ENCODE results near the gene PUM2. TPM values are rescaled to one million over a fixed set of nuclear protein-coding genes. Genes with fewer than 3 reads are reported as not detected.

PUM2 gene
- total RNA-seq, 6 experiments from 2014 or later: 60.3 to 69.0 (median 64.8) TPM

DNA sequence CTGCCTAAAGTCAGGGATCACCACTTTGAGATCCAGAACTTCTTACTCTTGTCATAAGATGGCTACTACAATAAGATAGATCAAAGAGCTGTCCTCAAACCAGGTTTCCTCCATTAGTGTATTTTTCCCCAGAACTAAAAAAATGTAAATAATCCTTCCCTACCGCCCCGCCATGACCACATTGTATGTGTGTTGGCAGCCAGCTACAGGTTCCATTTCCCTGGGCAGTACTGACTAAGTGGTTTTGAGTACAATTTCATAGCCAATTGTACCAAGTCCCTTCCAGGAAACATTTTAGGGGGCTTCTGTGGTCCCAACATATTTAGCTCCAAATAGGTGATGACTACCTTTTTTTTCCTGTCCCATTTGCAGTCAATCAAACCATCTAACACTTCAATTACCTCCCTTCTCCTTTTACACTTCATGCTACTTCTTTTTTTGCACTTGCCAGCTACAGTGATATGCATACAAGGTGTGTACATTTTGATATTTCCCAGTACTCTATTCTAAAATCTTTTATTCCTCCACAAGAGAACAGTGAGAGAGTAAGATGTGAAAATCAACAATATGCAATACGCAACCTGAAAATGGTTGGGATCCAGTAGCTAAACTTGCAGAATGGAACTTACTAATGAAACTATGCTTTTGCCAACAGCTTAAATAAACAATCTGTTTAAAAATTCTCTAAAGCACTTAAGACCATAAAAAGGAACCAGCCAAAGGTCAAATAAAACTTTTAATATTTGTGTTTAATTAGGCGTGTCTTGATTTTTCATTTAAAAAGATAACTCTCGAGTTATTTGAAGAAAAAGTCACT lies 3.9 kb downstream of the PUM2 start:
- H3K4me1 Mint-ChIP-seq (ENCODE audit: low read depth): peaks cover 43% of the 10 kb centered on the region
- TF ChIP-seq, protein P1, sequence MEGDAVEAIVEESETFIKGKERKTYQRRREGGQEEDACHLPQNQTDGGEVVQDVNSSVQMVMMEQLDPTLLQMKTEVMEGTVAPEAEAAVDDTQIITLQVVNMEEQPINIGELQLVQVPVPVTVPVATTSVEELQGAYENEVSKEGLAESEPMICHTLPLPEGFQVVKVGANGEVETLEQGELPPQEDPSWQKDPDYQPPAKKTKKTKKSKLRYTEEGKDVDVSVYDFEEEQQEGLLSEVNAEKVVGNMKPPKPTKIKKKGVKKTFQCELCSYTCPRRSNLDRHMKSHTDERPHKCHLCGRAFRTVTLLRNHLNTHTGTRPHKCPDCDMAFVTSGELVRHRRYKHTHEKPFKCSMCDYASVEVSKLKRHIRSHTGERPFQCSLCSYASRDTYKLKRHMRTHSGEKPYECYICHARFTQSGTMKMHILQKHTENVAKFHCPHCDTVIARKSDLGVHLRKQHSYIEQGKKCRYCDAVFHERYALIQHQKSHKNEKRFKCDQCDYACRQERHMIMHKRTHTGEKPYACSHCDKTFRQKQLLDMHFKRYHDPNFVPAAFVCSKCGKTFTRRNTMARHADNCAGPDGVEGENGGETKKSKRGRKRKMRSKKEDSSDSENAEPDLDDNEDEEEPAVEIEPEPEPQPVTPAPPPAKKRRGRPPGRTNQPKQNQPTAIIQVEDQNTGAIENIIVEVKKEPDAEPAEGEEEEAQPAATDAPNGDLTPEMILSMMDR (IDR thresholded peaks at IDR 0.05): no peak
- H3K27ac Mint-ChIP-seq: peak overlapping the region; percentile 39; the same call in 1 of the 2 replicates
- no peak overlapping the region for H3K4me3 Mint-ChIP-seq
- no peaks in the 10 kb centered on the region; the same call in 1 of the 2 replicates for H3K27me3 Mint-ChIP-seq (ENCODE audit: insufficient read depth)
- no peaks in the 10 kb centered on the region for H3K9me3 Mint-ChIP-seq
- no peak for DNase-seq
- peaks cover 14% of the 10 kb centered on the region; the same call in 1 of the 2 replicates for H3K36me3 Mint-ChIP-seq (ENCODE audit: low read depth)

DNA sequence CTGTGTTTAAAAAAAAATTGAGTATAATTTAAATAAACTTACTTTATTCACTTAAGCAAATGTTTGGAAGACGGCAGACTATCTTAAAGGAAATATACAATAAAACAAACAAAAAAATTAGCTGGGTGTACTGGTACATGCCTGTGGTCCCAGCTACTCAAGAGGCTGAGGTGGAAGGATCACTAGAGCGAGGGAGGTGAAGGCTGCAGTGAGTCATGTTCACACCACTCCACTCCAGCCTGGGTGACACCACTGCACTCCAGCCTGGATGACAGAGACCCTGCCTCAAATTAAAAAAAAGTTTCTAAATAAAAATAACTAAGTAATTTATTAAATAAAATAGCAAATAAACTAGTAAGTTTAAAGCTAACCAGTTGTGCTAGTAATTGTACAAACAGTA lies 7.5 kb downstream of the PUM2 start:
- TF ChIP-seq, protein P1 (IDR thresholded peaks at IDR 0.05): no peak
- Mint-ChIP-seq H3K4me3 (no peak overlapping the region), H3K27me3 (ENCODE audit: insufficient read depth) (no peaks in the 10 kb centered on the region; the same call in 1 of the 2 replicates), H3K4me1 (ENCODE audit: low read depth) (peaks cover 40% of the 10 kb centered on the region), H3K36me3 (ENCODE audit: low read depth) (peaks cover 5% of the 10 kb centered on the region; the same call in 1 of the 2 replicates), H3K27ac (no peak overlapping the region), H3K9me3 (no peaks in the 10 kb centered on the region)
- no peak for DNase-seq

DNA sequence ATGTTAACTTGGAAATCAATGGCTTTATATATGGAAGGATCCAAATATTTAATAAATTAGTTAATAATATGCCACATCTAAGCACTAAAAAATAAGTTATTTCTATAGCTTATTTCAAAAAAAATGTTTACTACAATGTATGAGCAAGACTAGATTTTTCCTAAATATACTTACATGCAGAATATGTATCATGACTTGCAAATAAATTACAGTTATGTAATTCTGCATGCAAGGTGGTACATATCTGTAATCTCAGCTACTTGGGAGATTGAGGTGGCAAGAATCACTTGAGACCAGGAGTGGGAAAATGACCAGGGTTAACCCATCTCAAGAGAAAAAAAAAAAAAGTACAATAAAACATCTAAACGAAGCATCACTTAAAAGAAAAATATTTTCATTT lies 11.6 kb downstream of the PUM2 start:
- TF ChIP-seq, protein P1 (IDR thresholded peaks at IDR 0.05): no peak

DNA sequence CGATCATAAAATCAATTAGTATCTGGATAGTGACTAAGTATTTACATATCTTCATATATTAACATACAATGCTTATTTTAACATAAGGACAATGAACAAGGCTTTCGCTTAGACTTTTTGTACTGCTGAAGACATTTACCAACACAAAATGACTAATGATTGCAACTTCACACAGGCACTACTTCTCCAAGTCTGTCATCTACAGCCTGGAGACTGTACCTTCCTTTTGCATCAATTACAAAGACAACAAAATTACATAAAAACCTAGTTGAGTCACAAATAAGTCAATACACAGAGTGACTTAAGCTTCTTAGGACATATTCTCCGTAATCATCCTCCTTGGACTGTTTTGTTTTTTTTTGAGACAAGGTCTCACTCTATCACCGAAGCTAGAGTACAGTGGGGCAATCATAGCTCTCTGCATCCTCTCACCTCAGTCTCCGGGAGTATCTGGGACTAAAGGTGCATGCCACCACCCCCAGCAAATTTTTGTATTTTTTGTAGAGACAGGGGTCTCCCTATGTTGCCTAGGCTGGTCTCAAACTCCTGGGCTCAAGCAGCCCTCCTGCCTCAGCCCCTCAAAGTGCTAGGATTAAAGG lies 15.9 kb downstream of the PUM2 start:
- H3K9me3 Mint-ChIP-seq: no peaks in the 10 kb centered on the region

More for the DNA sequence above, 11.6 kb downstream of the PUM2 start:
- no peaks in the 10 kb centered on the region for H3K27me3 Mint-ChIP-seq (ENCODE audit: insufficient read depth)
- H3K36me3 Mint-ChIP-seq (ENCODE audit: low read depth): no peaks in the 10 kb centered on the region; the same call in 1 of the 2 replicates
- no peaks in the 10 kb centered on the region for H3K9me3 Mint-ChIP-seq
- DNase-seq: no peak
- H3K4me3 Mint-ChIP-seq: no peak overlapping the region
- peaks cover 48% of the 10 kb centered on the region for H3K4me1 Mint-ChIP-seq (ENCODE audit: low read depth)
- no peak overlapping the region for H3K27ac Mint-ChIP-seq

DNA sequence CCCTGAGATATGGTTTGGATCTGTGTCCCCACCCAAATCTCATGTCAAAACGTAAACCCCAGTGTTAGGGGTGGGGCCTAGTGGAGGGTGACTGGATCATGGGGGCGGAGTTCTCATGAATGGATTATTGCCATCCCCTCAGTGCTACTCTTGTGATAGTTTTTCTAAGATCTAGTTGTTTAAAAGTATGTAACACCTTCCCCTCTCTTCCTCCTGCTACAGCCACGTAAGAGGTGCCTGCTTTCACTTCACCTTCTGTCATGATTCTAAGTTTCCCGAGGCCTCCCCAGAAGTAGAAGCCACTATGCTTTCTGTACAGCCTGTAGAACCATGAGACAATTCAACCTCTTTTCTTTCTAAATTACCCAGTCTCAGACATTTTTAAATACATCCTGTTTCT lies 16.9 kb downstream of the PUM2 start:
- H3K9me3 Mint-ChIP-seq: no peaks in the 10 kb centered on the region
- peaks cover 19% of the 10 kb centered on the region for H3K36me3 Mint-ChIP-seq (ENCODE audit: low read depth)
- H3K4me1 Mint-ChIP-seq (ENCODE audit: low read depth): peaks cover 75% of the 10 kb centered on the region
- no peak overlapping the region for H3K4me3 Mint-ChIP-seq
- H3K27ac Mint-ChIP-seq: no peak overlapping the region
- DNase-seq: no peak
- H3K27me3 Mint-ChIP-seq (ENCODE audit: insufficient read depth): no peaks in the 10 kb centered on the region
- TF ChIP-seq, protein P1 (IDR thresholded peaks at IDR 0.05): no peak

More for the DNA sequence above, 15.9 kb downstream of the PUM2 start:
- TF ChIP-seq, protein P1 (IDR thresholded peaks at IDR 0.05): no peak
- no peak overlapping the region for H3K4me3 Mint-ChIP-seq
- H3K27ac Mint-ChIP-seq: no peak overlapping the region; the same call in 1 of the 2 replicates
- peaks cover 19% of the 10 kb centered on the region for H3K36me3 Mint-ChIP-seq (ENCODE audit: low read depth)
- no peaks in the 10 kb centered on the region for H3K27me3 Mint-ChIP-seq (ENCODE audit: insufficient read depth)
- H3K4me1 Mint-ChIP-seq (ENCODE audit: low read depth): peaks cover 67% of the 10 kb centered on the region
- no peak for DNase-seq
